H9 (cell line): ENCODE results near the gene STYXL1. TPM values are rescaled to one million over a fixed set of nuclear protein-coding genes. Genes with fewer than 3 reads are reported as not detected.
"Not testable (repeated sequence)": the region's sequence is repeated elsewhere in the genome, so short reads cannot be mapped to it uniquely, and the experiment has no call there.

Experiments used
- DNase-seq: peaks from one replicate; pipeline ENCODE4 v3.0.0-alpha.2; 2017
- H2AFZ ChIP-seq: one replicate; pipeline ENCODE4 v1.6.1; 2013; ENCODE audit warnings: mild to moderate bottlenecking, low read length, control low read depth, moderate library complexity
- H2AK5ac ChIP-seq: 2 replicates; pipeline ENCODE4 v1.6.1; 2013; ENCODE audit warnings: low read length, control low read depth, mixed read lengths; ENCODE audit not compliant: insufficient read length
- H2BK120ac ChIP-seq: one replicate; pipeline ENCODE4 v1.6.1; 2013; ENCODE audit warnings: low read depth, mild to moderate bottlenecking, low read length, control low read depth, inconsistent platforms; ENCODE audit not compliant: poor library complexity, severe bottlenecking
- H2BK12ac ChIP-seq: 2 replicates; pipeline ENCODE4 v1.6.1; 2013; ENCODE audit warnings: low read length, control low read depth, mixed read lengths, low read depth; ENCODE audit not compliant: insufficient read length
- H2BK15ac ChIP-seq: 2 replicates; pipeline ENCODE4 v1.6.1; 2013; ENCODE audit warnings: low read depth, low read length, control low read depth
- H2BK20ac ChIP-seq: one replicate; pipeline ENCODE4 v1.6.1; 2013; ENCODE audit warnings: low read depth, mild to moderate bottlenecking, low read length, control low read depth, inconsistent platforms; ENCODE audit not compliant: poor library complexity, severe bottlenecking
- H2BK5ac ChIP-seq: 2 replicates; pipeline ENCODE4 v1.6.1; 2013; ENCODE audit warnings: low read length, control low read depth, mixed read lengths; ENCODE audit not compliant: insufficient read length
- H3K14ac ChIP-seq: 2 replicates; pipeline ENCODE4 v1.6.1; 2013; ENCODE audit warnings: low read length, control low read depth; ENCODE audit not compliant: insufficient read depth
- H3K18ac ChIP-seq: 2 replicates; pipeline ENCODE4 v1.6.1; 2013; ENCODE audit warnings: low read depth, mild to moderate bottlenecking, mixed read lengths, low read length, control low read depth; ENCODE audit not compliant: insufficient read length
- H3K23ac ChIP-seq: 2 replicates; pipeline ENCODE4 v1.6.1; 2013; ENCODE audit warnings: low read length, control low read depth, mixed read lengths, low read depth; ENCODE audit not compliant: insufficient read length
- H3K23me2 ChIP-seq: 2 replicates; pipeline ENCODE4 v1.6.1; 2013; ENCODE audit warnings: low read depth, mild to moderate bottlenecking, mixed read lengths, low read length, control low read depth; ENCODE audit not compliant: insufficient read length, poor library complexity, severe bottlenecking
- H3K27ac ChIP-seq: 2 replicates; pipeline ENCODE4 v1.5.1; 2013; ENCODE audit warnings: low read length, control low read depth, mixed read lengths, low read depth; ENCODE audit not compliant: insufficient read length
- H3K27me3 ChIP-seq: 2 replicates; pipeline ENCODE4 v1.6.1; 2013; ENCODE audit warnings: low read length, control low read depth, inconsistent platforms; ENCODE audit not compliant: insufficient read depth
- H3K4ac ChIP-seq: 2 replicates; pipeline ENCODE4 v1.6.1; 2013; ENCODE audit warnings: low read depth, mild to moderate bottlenecking, control low read depth, inconsistent platforms, low read length, moderate library complexity
- H3K4me1 ChIP-seq: 2 replicates; pipeline ENCODE4 v1.6.1; 2013; ENCODE audit warnings: low read length, control low read depth, inconsistent platforms; ENCODE audit not compliant: insufficient read depth
- H3K4me2 ChIP-seq: 2 replicates; pipeline ENCODE4 v1.6.1; 2013; ENCODE audit warnings: low read length, control low read depth, mixed read lengths; ENCODE audit not compliant: insufficient read length, insufficient read depth
- H3K56ac ChIP-seq: 2 replicates; pipeline ENCODE4 v1.6.1; 2013; ENCODE audit warnings: low read depth, mild to moderate bottlenecking, mixed read lengths, low read length, control low read depth; ENCODE audit not compliant: insufficient read length
- H3K79me1 ChIP-seq: 2 replicates; pipeline ENCODE4 v1.6.1; 2013; ENCODE audit warnings: low read depth, mild to moderate bottlenecking, moderate library complexity, low read length, control low read depth, inconsistent platforms; ENCODE audit not compliant: insufficient read depth, poor library complexity, severe bottlenecking
- H3K79me2 ChIP-seq: 2 replicates; pipeline ENCODE4 v1.6.1; 2013; ENCODE audit warnings: low read length, control low read depth, inconsistent platforms; ENCODE audit not compliant: insufficient read depth
- H3K9ac ChIP-seq: 2 replicates; pipeline ENCODE4 v1.6.1; 2013; ENCODE audit warnings: low read length, control low read depth, mixed read lengths; ENCODE audit not compliant: insufficient read length; ENCODE audit errors: extremely low read depth
- H3K9me3 ChIP-seq: one replicate; pipeline ENCODE4 v1.6.1; 2013; ENCODE audit warnings: low read depth, low read length, inconsistent platforms; ENCODE audit not compliant: control insufficient read depth
- H3T11ph ChIP-seq: one replicate; pipeline ENCODE4 v1.6.1; 2013; ENCODE audit warnings: mild to moderate bottlenecking, low read length, control low read depth, inconsistent platforms
- H4K20me1 ChIP-seq: one replicate; pipeline ENCODE4 v1.6.1; 2013; ENCODE audit not compliant: control insufficient read depth, insufficient read length, insufficient read depth
- H4K5ac ChIP-seq: 2 replicates; pipeline ENCODE4 v1.6.1; 2013; ENCODE audit warnings: low read depth, mild to moderate bottlenecking, mixed read lengths, low read length, control low read depth; ENCODE audit not compliant: insufficient read length
- H4K8ac ChIP-seq: replicated peaks from 2 replicates; pipeline ENCODE4 v1.6.1; 2013; ENCODE audit warnings: low read length, control low read depth, mixed read lengths, low read depth; ENCODE audit not compliant: insufficient read length
- H4K91ac ChIP-seq: 2 replicates; pipeline ENCODE4 v1.6.1; 2013; ENCODE audit warnings: low read depth, mild to moderate bottlenecking, moderate library complexity, mixed read lengths, low read length, control low read depth; ENCODE audit not compliant: insufficient read length
- H3K27ac Mint-ChIP-seq, 3 experiments: 2 replicates in 2 of 3; 3 replicates in 1 of 3; pipeline ENCODE4 v1.8.0; 2020 to 2021; ENCODE audit warnings: mixed read lengths in 3 of 3, mild to moderate bottlenecking in 1 of 3, moderate library complexity in 1 of 3
- H3K27me3 Mint-ChIP-seq: 2 replicates; pipeline ENCODE4 v1.8.0; 2021; ENCODE audit warnings: low read depth, mild to moderate bottlenecking, moderate library complexity, mixed read lengths
- H3K36me3 Mint-ChIP-seq, 3 experiments: 2 replicates in 2 of 3; 3 replicates in 1 of 3; pipeline ENCODE4 v1.8.0; 2020 to 2021; ENCODE audit warnings: low read depth in 3 of 3, mixed read lengths in 3 of 3; ENCODE audit not compliant: insufficient read depth in 1 of 3
- H3K4me1 Mint-ChIP-seq, 2 experiments: 2 replicates each; pipeline ENCODE4 v1.8.0; 2020; ENCODE audit warnings: mixed read lengths in 2 of 2
- H3K4me3 Mint-ChIP-seq, 2 experiments: 2 replicates in 1 of 2; 3 replicates in 1 of 2; pipeline ENCODE4 v1.8.0; 2020 to 2021; ENCODE audit warnings: mild to moderate bottlenecking in 2 of 2, mixed read lengths in 2 of 2, moderate library complexity in 1 of 2
- H3K9me3 Mint-ChIP-seq, 2 experiments: 2 replicates in 1 of 2; 3 replicates in 1 of 2; pipeline ENCODE4 v1.8.0; 2020; ENCODE audit warnings: mild to moderate bottlenecking in 2 of 2, mixed read lengths in 2 of 2, moderate library complexity in 1 of 2
- WGBS: extraction: QIAGEN DNeasy Blood & Tissue Kit; methylation state at CpG from one replicate; pipeline ENCODE4 v1.1.7; 2013; ENCODE audit warnings: missing lambda C conversion rate, low lambda C conversion rate, mixed read lengths; ENCODE audit not compliant: insufficient read length; ENCODE audit errors: extremely low coverage; 5-methylcytosine and 5-hydroxymethylcytosine counted together
- total RNA-seq: library from RNA; stranded (reverse); gene quantifications from 2 replicates; pipeline ENCODE4 v1.2.1, GENCODE V29; 2021
- TF ChIP-seq, protein P1 (sequence below): fragments of 200-600 bp; sonication (generic); conservative IDR thresholded peaks from 3 replicates; pipeline ENCODE4 v1.8.0; 2021; ENCODE audit warnings: antibody characterized with exemption, mild to moderate bottlenecking

The STYXL1 gene
- total RNA-seq, 1 experiment from 2014 or later, result 38.7 TPM

DNA sequence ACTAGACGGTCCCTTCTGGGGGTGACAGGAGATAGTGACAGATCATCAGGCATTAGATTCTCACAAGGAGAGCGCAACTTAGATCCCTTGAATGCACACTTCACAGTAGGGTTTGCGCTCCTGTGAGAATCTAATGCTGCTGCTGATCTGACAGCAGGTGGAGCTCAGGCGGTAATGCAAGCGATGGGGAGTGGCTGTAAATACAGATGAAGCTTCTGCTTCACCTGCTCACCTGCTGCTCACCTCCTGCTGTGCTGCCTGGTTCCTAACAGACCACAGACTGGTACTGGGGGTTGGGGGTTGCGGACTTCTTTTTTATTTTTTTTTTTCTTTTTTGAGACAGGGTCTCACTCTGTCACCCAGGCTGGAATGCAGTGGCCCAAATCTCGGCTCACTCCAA is 18.1 kb downstream of the STYXL1 start:
- H3K36me3 Mint-ChIP-seq, result peaks cover 12 to 32% (median 30%) of the 10 kb centered on the region in 3 experiments; a peak in 6 of 7 replicates
- no CpG with 5 or more reads among the region's 7 CpGs for WGBS

More for the DNA sequence above, 18.1 kb downstream of the STYXL1 start:
- H3K9ac ChIP-seq, H3K4me1 Mint-ChIP-seq, H3K18ac ChIP-seq, H2BK12ac ChIP-seq, H3K56ac ChIP-seq, H2AFZ ChIP-seq, H3K14ac ChIP-seq, H3K4me3 Mint-ChIP-seq, H3K27me3 ChIP-seq, H4K8ac ChIP-seq, H2BK20ac ChIP-seq, H3T11ph ChIP-seq, H3K4ac ChIP-seq, H3K9me3 Mint-ChIP-seq, H3K23ac ChIP-seq, H3K27ac Mint-ChIP-seq, H3K9me3 ChIP-seq, H3K4me1 ChIP-seq, H3K79me1 ChIP-seq, H4K5ac ChIP-seq, H2BK15ac ChIP-seq, H4K20me1 ChIP-seq, H2BK5ac ChIP-seq, DNase-seq, H3K27ac ChIP-seq, H3K4me2 ChIP-seq, H2BK120ac ChIP-seq, H3K23me2 ChIP-seq, H2AK5ac ChIP-seq, H3K79me2 ChIP-seq, H3K27me3 Mint-ChIP-seq, H4K91ac ChIP-seq: not testable (repeated sequence)
- TF ChIP-seq, protein P1, sequence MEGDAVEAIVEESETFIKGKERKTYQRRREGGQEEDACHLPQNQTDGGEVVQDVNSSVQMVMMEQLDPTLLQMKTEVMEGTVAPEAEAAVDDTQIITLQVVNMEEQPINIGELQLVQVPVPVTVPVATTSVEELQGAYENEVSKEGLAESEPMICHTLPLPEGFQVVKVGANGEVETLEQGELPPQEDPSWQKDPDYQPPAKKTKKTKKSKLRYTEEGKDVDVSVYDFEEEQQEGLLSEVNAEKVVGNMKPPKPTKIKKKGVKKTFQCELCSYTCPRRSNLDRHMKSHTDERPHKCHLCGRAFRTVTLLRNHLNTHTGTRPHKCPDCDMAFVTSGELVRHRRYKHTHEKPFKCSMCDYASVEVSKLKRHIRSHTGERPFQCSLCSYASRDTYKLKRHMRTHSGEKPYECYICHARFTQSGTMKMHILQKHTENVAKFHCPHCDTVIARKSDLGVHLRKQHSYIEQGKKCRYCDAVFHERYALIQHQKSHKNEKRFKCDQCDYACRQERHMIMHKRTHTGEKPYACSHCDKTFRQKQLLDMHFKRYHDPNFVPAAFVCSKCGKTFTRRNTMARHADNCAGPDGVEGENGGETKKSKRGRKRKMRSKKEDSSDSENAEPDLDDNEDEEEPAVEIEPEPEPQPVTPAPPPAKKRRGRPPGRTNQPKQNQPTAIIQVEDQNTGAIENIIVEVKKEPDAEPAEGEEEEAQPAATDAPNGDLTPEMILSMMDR, result 0 out of 3 replicates have a peak, but pooled peaks have one; percentile 19
